Endometrium (tissue), 2 donors: ENCODE measurements around the gene RAB43.
"Not testable (repeated sequence)": the region's sequence is repeated elsewhere in the genome, so short reads cannot be mapped to it uniquely, and the experiment has no call there.

ENCODE experiments used
- FAIRE-seq: peaks from 2 replicates; lab custom pipeline; 2012; peaks lifted over from hg19 to GRCh38; lab: Jason Lieb, UNC
- donor health status: control.
- donor health status: control.

RAB43 gene

DNA sequence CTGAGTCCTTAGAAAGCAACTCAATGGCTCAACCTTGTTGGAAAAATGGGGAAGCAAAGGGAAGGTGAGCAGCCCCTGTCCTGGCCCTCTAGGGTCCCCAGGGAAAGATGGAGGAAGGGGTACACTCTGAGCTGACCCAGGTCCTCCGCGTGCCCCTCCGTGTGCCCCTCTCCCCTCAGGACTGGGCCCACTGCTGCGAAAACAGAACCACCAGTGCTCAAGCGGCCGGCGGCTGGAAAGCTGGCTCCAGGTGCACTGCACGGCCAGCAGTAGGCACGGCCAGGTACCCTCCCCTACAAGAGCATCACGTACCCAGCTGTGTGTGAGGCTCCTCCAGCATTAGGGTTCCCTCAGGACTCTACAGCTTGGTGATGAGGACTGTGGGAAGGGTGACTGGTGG is 26.3 kb downstream of the RAB43 start:
- FAIRE-seq, result no peak

DNA sequence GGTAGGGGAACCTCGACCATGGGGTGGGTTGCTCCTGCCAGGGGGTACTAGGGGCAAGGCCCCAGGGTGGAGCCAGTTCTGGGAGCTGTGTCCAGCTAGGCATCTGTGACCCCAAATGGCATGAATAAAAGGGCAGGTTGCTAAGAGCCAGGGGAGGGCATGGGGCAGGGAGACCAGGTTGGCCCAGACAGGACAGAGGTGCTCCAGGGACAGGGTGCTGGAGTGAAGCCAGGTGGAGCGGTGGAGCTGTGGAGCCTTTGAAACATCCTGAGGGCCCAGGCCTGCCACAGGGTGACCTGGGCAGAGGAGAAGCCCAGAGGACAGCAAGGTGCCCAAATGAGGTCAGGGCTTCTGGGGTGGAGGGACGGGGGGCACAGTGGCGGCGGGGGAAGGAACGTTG is 33.3 kb downstream of the RAB43 start:
- not testable (repeated sequence) for FAIRE-seq

DNA sequence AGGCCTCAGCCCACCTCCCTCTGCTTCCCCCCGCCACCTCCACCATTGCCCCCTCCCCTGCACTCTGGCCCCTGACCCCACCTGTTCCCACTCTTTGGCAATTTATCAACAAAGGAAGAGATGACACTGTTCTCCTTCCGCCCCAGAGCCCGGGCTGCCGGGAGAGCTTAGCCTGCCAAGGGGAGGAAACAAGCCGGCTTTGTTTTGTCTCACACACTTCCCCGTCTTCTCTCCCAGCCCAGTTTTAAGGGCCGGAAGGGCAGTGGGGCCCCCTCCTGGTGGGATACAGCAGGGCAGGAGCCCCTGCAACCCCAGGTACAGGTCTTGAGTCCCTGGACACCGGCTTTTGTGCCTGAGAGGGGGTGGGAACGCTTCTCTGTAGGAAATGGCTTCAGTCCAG is 33.7 kb downstream of the RAB43 start:
- FAIRE-seq, result peak; percentile 79

DNA sequence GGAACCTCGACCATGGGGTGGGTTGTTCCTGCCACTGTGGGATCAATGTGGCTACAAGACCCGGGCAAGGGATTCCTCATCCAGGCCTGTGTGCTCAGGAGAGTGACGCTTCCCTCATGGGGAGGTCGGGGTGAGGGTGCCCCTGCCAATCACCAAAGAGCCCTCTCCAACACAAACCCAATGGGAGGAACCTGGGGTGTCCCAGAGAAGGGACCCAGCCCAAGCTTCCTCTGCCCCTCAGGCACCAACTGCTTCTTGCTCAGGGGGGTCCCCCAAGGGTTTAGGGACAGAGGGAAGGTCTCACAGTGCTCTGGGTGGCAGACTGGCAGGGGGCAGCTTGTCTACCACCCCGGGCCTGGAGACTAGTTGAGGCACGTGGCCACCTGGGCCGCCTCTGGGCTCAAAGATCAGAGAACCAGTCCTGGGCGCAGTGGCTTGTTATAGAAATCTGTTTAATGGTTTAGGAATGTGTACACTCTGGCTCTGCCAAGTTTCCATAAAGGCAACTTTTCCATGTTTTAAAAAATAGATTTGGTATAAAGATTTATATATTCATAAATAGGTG is 34.4 kb downstream of the RAB43 start:
- FAIRE-seq, result peak; percentile 63

DNA sequence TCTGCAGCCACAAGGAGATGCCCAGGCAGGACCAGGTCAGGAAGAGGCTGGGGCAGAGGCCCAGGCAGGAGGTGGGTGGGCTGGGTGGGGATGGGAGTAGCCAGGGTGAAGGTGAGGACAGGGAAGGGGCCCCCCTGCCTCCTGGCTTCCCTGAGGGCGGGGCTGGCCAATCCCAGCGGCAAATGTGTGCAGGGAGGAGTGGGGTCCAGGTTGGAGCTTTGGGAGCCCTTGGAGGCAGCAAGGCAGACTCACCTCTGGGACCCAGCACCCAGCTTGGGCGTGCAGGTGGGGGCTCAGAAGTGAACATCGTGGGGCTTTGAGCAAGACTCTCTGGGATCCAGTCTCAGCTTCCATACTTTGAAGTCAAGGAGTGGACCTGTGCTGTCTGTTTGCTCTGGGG is 35.8 kb downstream of the RAB43 start:
- FAIRE-seq, result no peak

DNA sequence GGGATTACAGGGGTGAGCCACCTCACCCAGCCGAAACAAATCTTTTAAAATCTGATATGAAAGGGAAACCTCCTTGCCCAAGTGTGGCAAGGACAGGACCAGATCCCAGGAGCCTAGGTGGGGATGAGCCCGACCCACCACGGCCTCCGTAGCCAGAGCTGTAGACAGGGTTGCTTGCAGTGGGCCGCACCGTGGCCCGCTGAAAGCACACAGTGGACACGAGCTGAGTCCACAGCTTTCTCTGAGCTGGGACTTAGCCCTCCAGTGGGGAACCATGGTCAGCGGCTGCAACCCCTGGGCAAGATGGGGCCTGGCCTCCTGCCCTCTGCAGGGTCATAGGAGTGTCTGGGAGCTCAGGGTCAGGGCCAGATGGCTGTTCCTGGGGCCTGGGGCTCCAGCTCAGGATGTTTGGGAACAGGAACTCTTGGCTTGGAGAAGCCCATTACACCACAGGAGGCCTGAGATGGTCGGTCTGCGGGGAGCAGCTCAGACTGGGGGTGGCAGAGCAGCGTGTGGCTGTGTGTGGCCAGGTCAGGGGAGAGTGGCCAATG is 36.4 kb downstream of the RAB43 start:
- FAIRE-seq, result no peak

DNA sequence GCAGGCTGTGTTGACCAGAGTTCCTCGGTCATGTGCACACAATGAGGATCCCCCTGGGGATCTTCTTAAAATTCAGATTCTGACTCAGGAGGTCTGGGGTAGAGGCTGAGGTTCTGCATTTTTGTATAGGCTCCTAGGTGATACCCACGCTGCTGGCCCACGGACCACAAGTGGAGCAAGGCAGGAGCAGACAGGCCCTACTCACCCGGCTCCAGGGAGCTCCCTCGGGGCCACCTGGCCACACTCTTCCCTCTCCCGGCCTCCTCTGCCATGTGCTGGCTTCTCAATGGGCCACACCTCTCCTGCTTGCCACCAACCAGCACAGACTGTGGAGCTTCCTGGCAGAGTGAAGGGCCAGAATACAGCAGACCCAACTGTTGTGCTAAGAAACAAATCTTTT is 37.1 kb downstream of the RAB43 start:
- FAIRE-seq, result no peak

DNA sequence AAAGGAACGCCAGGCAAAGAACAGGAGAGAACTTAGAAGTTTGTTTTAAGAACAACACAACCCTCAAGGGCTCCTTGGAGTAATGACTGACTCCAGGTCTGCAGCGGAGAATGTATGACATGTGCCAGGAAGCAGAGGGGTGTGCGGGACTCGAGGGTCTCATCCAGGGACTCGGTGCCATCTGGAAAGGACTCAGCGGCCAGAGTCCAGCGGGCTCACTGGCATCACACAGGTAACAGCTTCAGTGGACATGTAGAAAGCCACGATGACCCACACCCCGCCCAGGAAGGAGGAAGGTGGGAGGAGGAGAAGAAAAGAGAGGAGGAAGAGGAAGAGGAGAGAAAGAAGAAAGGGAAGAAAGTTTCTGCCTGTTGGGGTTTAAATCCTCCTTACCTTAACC is 39.6 kb downstream of the RAB43 start:
- FAIRE-seq, result no peak

DNA sequence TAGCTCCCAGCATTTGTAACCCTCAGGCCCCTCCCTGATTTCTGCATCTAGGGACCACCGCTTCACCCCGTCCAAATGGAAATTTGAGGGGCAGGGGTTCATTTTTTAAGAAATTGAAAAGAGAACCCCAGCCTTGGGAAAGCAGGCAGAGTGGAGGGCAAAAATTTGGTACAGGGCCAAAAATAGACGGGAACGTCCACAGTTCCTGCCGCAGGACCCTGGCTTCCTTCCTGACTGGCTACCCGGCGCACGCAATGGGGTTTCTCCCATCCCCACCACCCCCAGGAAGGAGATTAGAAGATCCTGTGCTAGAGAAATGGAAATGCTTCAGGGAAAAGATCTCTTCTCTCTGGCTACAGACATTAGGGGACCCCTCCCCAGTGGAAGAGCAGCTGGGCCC is 40.1 kb downstream of the RAB43 start:
- FAIRE-seq, result no peak

DNA sequence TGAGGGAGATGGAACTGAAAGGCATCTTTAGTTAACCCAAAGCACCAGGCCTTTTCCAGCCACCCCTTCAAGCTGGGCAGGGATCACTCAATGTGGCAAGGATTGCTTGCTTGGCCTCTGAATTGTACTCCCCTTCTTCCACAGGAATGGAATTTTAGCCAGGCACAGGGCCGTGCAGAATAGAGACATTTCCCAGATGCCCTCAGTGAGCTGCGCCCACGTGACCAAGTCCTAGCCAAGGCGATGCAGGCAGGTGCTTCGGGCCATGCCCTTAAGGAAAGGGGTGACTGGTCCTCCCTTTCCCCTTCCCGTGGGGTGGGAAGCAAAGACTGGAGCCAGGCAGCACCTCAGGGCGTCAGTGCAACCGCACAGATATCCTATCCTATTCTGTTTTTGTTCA is 43.1 kb downstream of the RAB43 start:
- FAIRE-seq, result no peak

DNA sequence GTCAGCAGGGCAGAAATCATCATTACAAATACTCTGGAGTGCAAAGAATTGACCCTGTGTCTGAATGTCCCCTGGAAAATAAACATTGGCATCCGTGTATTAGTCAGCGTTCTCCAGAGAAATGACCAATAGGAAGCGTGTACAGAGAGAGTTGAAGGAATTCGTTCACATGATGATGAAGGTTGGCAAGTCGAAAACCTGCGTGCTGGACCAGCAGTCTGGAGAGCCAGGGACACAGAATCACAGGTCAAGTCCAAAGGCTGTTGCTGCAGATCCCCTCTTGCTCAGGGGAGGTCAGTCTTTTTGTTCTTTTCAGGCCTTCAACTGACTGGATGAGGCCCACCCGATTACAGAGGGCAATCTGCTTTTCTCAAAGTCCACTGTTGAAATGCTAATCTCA is 44.4 kb downstream of the RAB43 start:
- FAIRE-seq, result no peak

DNA sequence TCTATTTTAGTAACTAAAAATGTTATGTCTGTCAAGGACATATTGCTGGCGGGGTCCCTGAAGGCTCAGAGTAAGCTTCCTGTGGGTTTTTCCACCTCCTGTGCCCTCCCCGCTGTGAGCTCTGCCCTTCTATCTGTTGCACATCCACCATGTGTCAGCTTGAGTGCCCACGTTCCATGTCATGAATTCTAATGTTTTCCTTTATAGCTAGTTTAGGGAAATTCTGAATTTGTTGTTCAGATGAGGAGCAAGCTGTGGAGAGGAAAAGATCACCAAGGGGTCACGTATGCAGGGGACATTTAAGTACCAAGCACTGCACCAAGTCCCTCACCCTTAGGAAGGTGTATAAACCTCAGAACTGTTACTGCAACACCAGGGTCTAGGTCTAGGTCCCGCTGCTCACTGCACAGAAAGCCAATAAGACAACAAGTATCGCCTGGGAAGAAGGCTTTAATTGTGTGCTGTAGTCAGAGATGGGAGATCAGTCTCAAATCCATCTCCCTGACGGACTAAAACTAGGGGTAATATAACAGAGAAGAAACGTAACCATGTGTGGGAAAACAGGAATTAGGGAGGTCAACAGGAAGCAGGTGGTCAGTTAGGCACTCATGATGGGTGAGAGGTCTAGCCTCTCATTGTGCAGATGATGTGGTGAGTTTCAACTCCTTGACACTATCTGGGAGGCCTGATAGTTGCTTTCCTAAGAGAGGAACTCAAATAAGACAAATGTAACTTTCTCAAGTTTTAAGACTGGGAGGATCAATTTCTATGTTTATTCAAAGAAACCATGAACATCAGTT is 51.3 kb downstream of the RAB43 start:
- no peak for FAIRE-seq

DNA sequence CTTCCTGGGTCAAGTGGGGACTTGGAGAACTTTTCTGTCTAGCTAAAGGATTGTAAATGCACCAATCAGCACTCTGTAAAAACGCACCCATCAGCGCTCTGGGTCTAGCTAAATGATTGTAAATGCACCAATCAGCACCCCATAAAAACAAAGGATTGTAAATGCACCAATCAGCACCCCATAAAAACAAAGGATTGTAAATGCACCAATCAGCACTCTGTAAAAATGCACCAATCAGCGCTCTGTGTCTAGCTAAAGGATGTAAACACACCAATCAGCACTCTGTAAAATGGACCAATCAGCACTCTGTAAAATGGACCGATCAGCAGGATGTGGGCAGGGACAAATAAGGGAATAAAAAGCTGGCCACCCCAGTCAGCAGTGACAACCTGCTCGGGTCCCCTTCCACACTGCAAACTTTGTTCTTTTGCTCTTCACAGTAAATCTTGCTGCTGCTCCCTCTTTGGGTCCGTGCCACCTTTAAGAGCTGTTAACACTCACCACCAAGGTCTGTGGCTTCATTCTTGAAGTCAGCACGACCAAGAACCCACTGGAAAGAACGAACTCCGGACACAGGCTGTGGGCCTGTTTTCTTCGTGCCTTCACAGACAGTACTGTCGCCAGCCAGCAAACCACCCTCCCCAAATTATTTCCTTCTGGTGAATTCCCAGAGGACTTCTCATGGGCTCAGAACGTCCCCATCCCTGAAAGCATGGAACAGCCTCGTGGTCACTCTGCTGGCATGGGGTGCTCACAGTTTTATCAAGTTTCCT is 52.1 kb downstream of the RAB43 start:
- FAIRE-seq, result not testable (repeated sequence)

DNA sequence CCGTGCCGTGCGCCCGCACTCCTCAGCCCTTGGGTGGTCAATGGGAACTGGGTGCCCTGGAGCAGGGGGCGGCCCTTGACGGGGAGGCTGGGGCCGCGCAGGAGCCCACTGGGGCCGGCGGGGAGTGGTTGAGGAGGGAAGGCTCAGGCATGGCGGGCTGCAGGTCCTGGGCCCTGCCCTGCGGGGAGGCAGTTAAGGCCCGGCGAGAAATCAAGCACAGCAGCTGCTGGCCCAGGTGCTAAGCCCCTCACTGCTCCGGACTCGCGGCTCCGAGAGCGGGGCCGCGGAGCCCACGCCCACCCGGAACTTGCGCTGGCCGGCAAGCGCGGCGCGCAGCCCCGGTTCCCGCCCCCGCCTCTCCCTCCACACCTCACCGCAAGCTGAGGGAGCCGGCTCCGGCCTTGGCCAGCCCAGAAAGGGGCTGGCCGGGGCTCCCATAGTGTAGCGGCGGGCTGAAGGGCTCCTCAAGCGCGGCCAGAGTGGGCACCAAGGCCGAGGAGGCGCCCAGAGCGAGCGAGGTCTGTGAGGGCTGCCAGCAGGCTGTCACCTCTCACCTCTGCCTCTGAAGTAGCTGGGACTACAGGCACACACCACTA is 53.2 kb downstream of the RAB43 start:
- FAIRE-seq, result no peak

DNA sequence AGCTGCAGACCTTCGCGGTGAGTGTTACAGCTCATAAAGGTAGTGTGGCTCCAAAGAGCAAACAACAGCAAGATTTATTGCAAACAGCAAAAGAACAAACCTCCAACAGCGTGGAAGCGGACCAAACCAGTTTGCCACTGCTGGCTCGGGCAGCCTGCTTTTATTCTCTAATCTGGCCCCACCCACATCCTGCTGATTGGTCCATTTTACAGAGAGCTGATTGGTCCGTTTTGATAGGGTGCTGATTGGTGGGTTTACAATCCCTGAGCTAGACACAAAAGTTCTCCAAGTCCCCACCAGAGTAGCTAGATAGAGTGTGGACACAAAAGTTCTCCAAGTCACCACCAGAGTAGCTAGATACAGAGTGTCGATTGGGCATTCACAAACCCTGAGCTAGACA is 53.9 kb downstream of the RAB43 start:
- FAIRE-seq, result not testable (repeated sequence)

DNA sequence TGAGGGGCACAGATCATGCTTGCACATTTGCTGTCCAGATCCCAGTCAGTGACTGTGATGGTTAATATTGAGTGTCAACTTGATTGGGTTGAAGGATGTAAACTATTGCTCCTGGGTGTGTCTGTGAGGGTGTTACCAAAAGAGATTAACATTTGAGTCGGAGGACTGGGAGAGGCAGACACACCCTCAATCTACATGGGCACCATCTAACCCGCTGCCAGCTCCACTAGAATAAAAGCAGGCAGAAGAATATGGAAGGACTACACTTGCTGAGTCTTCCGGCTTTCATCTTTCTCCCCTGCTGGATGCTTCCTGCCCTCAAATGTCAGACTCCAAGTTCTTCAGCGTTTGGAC is 55.9 kb downstream of the RAB43 start:
- FAIRE-seq, result no peak

DNA sequence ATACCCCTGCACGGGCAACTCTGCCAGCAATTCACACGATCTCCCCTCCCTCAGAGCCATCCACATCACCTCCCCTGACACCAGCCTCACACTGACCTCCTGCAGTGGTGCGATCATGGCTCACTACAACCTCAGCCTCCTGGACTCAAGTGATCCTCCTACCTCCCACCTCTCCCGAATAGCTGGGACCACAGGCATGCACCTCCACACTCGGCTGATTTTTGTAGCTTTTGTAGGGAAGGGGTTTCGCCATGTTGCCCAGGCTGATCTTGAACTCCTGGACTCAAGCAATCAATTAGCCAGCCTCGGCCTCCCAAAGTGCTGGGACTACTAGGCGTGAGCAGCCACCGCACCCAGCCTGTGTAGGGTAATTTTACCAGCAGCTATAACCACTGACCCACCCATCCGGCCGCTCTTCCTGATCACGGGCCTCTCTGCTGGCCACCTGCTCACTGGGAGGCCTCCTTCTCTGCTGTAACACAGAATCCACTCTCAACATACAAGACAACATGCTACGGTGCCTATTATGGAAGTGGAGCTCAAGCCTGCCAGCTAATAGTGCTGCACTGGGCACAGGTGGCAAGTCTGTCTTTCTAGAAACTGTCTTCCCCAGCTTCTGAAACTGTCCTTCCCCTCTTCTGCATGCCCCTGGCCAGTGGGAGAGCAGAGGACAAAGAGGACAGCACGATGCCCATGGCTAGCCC is 56.4 kb downstream of the RAB43 start:
- FAIRE-seq, result no peak

DNA sequence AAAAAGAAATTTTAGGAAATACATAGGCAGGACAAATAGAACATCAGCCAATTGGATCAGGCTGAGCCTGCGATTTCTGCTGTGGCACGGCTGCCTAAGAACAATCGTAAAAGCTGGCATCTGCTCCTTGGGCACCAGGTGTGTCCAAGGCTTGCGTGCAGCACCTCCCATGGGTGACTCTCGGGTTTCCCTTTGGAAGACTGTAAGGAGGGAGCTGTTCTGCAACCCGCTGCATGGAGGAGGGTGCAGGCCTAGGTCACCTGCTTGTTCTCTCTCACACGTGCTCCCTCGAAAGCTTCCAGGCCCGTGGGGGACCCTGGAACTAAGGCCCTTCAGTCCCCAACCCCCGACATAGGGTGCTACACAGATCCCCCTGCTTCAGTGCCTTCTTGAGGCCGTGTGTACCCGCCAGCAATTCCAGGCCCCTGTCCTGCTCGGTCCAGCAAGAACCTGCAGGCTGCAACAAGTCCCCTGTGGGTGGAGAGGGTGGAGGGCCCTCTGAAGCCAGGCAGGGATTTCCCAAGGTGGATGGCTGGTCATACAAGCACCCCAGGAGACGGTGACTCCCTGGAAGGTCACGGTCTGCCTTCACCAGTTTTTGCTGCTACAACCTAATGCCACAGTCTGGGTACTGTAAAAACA is 57.6 kb downstream of the RAB43 start:
- FAIRE-seq, result no peak

DNA sequence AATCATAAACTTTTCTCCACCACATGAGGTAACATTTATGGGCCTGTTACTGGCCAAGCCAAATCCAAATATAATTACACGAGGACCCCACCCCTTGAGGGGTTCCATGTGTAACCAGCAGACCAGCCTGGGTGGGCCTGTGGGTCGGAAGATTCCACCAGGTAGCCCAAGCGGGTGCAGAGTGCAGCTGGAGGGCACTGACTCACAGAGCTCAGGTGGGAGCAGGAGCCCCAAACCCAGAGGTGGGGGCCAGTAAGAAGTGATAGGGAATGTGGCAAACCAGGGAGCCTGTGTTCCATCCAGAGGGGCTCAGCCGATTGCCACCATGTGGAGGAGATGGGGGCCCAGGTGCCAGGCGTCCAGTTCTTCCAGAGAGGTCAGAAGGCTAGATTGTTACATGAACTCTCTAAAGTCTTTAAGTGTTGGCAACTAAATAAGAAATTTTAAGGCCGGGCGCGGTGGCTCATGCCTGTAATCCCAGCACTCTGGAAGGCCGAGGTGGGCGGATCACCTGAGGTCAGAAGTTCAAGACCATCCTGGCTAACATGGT is 58.4 kb downstream of the RAB43 start:
- no peak for FAIRE-seq

DNA sequence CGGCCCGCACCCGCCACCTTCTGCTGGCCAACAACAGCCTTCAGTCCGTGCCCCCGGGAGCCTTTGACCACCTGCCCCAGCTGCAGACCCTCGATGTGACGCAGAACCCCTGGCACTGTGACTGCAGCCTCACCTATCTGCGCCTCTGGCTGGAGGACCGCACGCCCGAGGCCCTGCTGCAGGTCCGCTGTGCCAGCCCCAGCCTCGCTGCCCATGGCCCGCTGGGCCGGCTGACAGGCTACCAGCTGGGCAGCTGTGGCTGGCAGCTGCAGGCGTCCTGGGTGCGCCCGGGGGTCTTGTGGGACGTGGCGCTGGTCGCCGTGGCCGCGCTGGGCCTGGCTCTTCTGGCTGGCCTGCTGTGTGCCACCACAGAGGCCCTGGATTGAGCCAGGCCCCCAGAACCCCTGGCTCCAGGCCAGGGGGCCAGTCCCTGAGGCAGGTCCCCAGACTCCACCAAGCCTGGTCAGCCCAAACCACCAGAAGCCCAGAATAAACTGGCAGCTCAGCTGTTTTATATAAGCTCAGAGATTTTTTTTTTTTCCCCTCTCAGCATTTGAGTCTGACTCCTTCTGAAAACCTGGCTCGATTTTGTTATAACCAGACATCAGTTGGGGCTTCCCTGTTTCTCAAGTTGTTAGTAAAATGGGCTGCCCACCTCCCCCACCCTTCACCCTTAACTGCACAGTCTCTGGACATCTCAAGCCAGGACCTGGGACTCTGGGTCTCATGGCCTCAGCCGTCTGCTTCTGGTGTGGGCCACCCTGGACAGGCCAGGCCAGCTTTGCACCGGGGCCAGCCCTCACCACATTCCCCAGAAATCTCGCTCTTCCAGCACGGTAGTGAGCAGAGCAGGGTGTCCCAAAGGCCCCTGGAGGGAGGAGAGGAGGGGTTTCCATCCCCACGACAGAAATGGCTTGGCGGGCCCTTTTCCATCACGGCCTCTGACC is 59.4 kb downstream of the RAB43 start:
- FAIRE-seq, result no peak
